Erythroblast (primary cell): ENCODE data around the gene THAP11.
"Not testable (repeated sequence)": the region's sequence is repeated elsewhere in the genome, so short reads cannot be mapped to it uniquely, and the experiment has no call there.

Experiments
- DNase-seq, 2 experiments: peaks; one replicate each; lab custom pipeline; 2025; lab: John Stamatoyannopoulos, UW
- GATA1 ChIP-seq: IDR thresholded peaks from 2 replicates; pipeline ENCODE4 v1.6.1; 2011; ENCODE audit warnings: low read depth, mild to moderate bottlenecking, control low read depth, low read length, moderate library complexity
- POLR2A ChIP-seq: IDR thresholded peaks from 2 replicates; pipeline ENCODE4 v1.6.1; 2011; ENCODE audit warnings: mild to moderate bottlenecking, low read length

The THAP11 gene

DNA sequence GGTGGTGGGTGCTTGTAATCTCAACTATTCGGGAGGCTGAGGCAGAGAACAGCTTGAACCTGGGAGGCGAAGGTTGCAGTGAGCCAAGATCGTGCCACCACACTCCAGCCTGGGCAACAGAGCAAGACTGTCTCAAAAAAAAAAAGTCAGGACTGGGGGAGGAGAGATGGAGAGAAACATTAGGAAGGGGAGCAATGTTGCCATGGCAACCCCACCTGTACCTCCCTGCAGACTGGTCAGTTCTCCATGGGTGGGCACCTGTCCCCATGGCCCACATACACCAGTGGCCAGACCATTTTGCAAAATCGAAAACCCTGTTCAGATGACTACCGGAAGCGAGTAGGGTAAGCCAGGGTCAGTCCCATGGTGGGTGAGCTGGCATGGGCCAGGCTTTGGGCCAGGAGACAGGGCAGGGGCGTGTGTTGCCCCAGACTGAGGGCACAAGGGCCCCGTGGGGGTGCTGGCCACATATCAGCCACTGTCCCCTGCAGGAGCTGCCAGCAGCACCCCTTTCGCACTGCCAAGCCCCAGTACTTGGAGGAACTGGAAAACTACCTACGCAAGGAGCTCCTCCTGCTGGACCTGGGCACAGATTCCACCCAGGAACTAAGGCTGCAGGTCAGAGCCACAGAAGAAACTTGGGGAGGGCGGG lies 21.4 kb upstream of the THAP11 start:
- no peak for DNase-seq
- TF ChIP-seq POLR2A (no peak), GATA1 (no peak)

DNA sequence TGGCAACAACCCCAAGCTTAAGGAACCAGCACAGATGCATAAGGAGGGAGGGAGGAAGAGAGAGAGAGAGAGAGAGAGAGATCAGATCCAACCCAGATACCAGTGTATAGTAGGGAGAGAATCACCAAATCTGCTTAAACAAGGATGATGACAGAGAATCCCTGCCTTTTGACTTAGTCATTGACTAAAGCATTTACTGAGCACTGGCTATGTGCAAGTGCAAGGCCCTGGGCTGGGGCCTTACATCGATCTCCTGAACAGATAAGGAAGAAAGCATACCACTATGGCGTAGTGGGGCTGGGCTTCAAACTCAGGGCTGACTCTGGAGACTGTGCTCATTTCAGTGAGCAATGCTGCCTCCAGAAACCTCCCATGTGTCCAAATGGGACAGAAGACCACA lies 19.6 kb upstream of the THAP11 start:
- DNase-seq = no peak
- no peak for TF ChIP-seq POLR2A
- TF ChIP-seq GATA1 = no peak

DNA sequence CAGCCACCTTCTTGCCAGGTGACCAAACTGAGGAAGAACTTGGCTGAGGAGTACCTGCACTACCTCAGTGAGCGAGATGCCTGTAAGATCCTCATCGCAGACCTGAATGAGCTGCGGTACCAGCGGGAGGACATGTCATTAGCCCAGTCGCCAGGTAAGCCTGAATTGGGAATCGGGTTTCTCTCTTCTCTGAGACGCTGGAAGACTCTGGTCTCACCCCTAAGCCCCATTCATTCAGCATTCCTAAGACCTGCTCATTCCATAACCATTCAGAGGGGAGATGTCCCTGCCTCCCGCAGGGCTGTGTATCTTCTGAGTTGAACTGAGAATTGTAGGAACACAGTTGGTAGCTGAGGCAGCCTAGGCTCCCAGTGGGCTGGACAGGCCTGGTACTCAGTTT lies 17.0 kb upstream of the THAP11 start:
- TF ChIP-seq POLR2A (no peak), GATA1 (no peak)
- no peak for DNase-seq

DNA sequence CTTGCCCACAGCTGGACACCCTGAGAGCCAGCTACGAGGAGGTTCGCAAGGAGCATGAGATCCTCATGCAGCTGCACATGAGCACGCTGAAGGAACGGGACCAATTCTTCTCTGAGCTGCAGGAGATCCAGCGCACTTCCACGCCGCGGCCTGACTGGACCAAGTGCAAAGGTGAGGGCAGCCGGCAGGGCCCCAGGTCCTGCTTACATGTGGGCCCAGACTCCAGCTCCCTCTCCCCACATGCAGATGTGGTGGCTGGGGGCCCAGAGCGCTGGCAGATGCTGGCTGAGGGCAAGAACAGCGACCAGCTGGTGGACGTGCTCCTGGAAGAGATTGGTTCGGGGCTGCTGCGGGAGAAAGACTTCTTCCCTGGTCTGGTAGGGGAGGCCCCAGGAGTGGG lies 16.2 kb upstream of the THAP11 start:
- DNase-seq = no peak
- TF ChIP-seq POLR2A (no peak), GATA1 (no peak)

DNA sequence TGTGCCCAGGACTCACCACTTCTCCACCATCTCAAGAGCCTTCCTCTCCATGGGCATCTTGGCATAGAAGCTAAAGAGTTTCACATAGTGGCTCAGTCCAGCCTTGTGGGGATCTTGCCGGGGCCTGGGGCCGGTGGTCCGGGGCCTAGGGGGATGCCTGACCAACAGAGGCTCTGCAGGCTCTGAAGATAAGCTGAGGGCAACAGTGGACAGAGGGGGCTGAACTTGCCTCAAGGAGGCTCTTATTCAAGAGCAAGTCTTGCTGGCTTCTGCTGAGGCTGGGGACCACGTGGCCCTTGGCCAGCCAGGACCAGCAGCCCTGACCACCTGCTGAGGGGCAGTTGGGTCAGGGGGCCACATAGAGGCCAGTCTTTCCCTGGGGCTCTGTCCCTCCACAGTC lies 13.5 kb upstream of the THAP11 start:
- DNase-seq = no peak
- TF ChIP-seq POLR2A (no peak), GATA1 (no peak)

DNA sequence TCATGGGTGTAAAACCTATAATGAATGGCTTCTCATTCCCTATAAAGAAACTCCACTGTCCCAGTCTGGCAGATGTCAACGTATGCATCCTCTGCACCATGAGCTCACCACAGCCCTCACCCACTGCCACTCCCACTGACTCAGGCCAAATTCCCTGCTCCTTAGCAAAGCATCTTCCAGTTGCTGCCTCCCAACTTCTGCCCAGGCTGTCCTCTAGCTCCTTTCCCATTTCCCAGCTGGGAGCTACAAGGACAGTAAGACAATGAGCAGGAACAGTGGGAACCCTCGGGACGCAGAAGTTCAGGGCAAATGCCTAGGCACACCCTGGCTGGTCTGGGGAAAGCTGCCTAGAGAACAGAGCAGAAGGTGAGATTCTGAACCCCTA lies 9.1 kb upstream of the THAP11 start:
- DNase-seq = peak; percentile 43 to 76
- no peak for TF ChIP-seq GATA1
- TF ChIP-seq POLR2A = no peak

DNA sequence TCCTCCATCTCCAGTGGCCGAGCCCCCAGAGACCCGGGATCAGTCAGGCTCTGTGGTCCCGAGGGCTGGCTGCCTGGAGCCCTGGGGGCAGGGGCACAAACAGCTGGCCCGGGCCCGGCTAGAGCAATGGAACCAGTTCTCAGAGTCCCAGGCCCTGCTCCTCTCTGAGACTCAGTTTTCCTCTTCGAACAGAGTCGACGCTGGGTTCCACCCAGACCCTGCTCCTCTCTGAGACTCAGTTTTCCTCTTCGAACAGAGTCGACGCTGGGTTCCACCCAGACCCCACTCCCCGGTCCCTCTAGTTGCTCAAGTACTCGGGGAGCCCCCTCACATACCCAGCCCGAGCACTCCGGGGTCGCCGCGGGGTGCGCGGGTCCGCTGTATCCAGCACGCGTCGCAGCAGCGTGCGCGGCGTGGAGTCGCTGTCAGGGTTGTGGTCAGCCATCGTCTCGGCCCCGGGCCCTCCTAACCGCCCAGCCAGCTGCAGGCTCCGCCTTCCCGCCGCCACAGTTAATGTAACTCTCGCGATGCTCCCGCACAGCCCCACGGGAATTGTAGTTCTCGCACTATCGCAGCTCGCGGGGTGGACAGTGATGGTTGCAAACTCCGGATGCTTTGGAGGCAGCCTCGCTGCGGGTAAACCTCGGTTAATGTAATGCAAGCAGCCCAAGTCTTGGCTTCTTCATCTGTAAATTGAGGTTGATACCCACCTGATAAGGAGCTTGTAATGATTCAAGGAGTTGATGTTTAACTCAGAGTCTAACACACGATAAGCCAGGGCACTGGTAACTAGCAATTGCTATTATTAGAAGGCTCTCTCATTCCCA lies 8.5 kb upstream of the THAP11 start:
- TF ChIP-seq GATA1 (no peak), POLR2A (peak; percentile 72)
- DNase-seq = peak; percentile 91 to 95

DNA sequence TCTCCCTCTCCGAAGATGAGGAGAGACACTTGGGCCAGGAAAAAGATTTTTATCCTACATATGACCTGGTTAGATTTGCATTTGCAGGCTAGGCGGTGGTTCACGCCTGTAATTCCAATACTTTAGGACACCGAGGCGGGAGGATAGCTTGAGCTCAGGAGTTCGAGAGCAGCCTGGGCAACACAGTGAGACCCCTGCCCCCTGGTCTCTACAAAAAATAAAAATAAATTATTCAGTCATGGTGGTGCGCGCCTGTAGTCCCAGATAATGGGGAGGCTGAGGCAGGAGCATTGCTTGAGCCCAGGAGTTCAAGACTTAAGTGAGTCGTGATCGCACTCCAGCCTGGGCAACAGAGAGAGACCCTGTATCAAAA lies 7.9 kb upstream of the THAP11 start:
- no peak for DNase-seq
- TF ChIP-seq GATA1 (no peak), POLR2A (no peak)

DNA sequence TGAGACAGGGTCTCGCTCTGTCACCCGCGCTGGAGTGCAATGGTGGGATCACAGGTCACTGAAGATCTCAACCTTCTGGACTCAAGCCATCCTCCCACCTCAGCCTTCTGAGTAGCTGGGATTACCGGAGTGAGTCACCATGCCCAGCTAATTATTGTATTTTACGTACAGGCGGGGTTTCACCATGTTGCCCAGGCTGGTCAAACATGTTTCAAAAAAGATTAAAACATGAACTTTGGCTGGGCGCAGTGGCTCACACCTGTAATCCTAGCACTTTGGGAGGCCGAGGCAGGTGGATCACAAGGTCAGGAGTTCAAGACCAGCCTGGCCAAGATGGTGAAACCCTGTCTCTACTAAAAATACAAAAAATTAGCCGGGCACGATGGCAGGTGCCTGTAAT lies 4.9 kb upstream of the THAP11 start:
- DNase-seq = not testable (repeated sequence)

DNA sequence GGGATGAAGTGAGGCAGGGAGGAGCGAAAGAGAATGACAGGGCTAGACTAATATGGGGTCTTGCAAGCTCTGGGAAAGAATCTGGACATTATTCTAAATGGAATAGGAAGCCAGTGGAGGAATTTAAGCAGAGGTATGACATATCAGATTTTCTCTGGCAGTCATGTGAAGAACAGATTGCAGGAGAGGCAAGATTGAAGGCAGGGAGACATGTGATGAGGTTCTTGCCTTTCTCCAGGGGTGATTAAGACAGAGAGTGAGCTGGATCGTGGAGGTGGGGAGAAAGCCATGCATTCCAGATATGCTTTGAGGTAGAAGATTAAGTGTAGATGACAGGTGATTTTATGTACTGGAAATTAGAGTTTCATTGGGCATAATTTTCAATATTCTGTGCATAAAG lies 4.3 kb upstream of the THAP11 start:
- no peak for DNase-seq

DNA sequence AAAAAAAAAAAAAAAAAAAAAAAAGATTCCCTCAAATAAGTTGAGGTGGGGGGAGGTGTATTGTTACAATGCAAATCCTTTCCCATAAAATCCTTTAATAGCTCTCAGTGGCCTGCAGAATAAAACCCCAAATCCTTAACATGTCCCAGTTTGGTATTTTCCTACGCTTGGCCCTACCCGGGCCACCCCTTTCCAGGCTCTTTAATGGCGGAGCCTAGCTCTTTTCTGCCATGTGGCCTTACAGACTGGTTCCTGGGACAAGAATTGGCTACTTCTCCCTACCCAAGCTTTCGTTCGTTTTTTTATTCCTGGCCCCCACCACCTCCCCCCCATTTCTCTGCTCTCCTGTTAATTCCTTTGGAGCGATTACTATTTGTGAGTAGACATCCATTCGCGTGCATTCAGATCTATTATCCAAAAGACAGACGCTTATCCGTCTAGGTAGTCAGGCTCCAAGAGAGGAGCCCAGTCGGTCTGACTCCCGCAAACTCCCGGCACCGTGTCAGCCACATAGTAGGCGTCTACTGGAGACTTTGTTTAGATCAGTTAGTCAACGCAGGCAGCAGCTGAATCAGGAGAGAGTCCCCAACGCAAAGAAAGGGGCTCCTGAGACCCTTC lies 813 bp upstream of the THAP11 start:
- no peak for DNase-seq

More for the DNA sequence above, 4.3 kb upstream of the THAP11 start:
- TF ChIP-seq GATA1 (no peak), POLR2A (no peak)

DNA sequence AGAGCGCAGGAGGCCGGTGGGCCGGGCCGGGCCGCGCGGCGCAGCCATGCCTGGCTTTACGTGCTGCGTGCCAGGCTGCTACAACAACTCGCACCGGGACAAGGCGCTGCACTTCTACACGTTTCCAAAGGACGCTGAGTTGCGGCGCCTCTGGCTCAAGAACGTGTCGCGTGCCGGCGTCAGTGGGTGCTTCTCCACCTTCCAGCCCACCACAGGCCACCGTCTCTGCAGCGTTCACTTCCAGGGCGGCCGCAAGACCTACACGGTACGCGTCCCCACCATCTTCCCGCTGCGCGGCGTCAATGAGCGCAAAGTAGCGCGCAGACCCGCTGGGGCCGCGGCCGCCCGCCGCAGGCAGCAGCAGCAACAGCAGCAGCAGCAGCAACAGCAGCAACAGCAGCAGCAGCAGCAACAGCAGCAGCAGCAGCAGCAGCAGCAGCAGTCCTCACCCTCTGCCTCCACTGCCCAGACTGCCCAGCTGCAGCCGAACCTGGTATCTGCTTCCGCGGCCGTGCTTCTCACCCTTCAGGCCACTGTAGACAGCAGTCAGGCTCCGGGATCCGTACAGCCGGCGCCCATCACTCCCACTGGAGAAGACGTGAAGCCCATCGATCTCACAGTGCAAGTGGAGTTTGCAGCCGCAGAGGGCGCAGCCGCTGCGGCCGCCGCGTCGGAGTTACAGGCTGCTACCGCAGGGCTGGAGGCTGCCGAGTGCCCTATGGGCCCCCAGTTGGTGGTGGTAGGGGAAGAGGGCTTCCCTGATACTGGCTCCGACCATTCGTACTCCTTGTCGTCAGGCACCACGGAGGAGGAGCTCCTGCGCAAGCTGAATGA lies 606 bp downstream of the THAP11 start:
- TF ChIP-seq GATA1 = no peak
- peak; percentile 1 for TF ChIP-seq POLR2A
- peak; percentile 75 to 81 for DNase-seq

More for the DNA sequence above, 813 bp upstream of the THAP11 start:
- no peak for TF ChIP-seq POLR2A
- no peak for TF ChIP-seq GATA1

DNA sequence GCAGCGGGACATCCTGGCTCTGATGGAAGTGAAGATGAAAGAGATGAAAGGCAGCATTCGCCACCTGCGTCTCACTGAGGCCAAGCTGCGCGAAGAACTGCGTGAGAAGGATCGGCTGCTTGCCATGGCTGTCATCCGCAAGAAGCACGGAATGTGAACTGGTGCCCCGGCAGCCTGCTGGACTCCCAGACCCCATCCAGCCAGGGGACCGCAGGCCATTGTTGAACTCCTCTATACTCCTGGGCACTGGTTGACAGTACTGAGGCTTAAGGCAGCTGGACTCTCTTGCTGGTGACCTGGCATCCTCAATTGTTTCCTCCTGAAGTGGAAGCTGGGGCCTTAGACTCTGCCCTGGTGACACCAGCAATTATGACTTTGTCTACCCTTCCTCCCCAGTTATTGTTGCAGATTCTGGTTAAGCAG lies 1.2 kb downstream of the THAP11 start:
- DNase-seq = no peak
- no peak for TF ChIP-seq POLR2A
- TF ChIP-seq GATA1 = no peak

DNA sequence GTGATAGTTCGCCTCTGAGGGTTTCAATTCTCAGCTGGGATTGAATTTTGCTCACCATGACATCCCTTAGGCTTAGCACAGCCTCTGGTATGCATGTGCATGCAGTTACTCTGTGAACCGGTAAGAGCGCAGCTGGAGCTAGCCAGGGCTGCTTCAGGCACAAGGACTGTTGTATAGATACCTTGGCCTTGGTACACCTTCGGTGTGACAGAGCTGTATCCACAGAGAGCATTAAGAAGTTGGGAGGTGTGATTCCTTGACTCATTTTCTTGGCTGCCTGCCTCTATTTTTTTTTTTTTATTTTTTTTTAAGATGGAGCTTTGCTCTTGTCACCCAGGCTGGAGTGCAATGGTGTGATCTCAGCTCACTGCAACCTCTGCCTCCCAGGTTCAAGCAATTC lies 2.4 kb downstream of the THAP11 start:
- DNase-seq = no peak
- TF ChIP-seq GATA1 (no peak), POLR2A (no peak)
